UCSD-AML1 (cell line): ENCODE measurements around the gene CNRIP1.
A peak's percentile ranks its signal among the peaks of the same experiment; 100 is the strongest.

Source experiments
- DNase-seq: peaks from one replicate; lab custom pipeline; 2025; ENCODE audit not compliant: unreplicated experiment; lab: John Stamatoyannopoulos, UW

Gene CNRIP1

GRCh38 chr2:68293024-68293423 lies 26.7 kb downstream of the CNRIP1 start:
- DNase-seq: no peak

DNA sequence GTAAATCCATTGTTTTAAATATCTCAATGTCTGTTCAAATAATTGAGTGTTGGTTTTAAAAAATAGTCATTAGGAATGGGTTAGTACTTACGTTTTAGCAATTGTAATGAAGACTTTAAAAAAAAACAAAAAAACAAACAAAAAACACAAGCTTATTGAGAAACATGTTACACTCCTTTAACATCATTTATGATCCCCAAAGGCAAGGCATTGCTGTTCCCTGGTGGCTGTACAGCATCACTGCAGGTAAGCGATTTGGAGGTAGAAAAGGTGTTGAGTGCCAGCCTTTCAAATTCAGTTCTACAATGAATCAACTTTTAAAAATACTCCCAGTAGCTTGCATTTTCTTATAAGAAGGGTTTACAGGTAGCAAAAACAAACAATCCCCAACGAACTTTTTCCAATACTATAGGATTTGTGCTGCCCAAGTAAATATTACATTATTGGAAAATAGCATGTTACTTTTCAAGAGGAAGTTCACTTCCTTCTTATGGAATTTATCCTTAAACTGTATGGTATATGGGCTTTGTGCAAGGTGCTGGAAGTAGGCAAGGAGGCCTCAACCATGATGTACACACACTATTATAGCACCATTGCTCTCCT lies 27.5 kb downstream of the CNRIP1 start:
- DNase-seq: no peak

DNA sequence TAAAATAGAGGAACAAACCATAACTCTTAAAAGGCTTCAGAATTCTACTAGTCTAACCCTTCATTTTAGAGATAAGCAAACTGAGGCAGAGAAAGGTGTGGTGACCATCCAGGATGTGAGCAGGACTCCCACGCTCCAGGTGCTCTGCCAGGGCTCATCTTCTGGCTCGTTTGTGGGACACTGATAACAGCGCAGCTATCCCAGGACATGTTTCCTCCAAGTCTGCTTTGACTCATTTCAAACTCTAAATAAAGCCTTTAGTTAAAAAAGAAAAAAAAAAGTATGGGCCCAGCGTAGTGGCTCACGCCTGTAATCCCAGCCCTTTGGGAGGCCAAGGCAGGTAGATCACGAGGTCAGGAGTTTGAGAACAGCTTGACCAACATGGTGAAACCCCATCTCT lies 28.4 kb downstream of the CNRIP1 start:
- DNase-seq: no peak

DNA sequence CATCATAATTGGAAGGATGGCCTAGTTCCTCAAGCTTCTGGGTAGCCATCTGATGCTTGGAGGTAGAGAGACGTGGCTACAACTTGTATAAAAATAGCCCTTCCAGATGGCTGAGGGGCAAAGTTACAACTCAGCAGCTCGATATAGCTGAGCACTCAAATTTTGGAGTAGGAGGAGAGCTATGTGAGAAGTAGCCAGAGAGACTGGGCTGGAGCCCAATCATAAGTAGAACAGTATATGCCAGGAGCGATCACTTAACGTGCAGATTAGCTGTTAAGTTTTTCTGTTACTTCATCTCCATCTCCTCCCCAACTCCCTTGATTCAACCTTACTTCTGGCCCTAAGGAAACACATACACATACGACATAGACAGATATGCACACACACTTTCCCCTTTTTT lies 28.8 kb downstream of the CNRIP1 start:
- no peak for DNase-seq

- DNase-seq: peak; percentile 14
Observed at GRCh38 chr2:68287580-68288441, 31.9 kb downstream of the CNRIP1 start.

DNA sequence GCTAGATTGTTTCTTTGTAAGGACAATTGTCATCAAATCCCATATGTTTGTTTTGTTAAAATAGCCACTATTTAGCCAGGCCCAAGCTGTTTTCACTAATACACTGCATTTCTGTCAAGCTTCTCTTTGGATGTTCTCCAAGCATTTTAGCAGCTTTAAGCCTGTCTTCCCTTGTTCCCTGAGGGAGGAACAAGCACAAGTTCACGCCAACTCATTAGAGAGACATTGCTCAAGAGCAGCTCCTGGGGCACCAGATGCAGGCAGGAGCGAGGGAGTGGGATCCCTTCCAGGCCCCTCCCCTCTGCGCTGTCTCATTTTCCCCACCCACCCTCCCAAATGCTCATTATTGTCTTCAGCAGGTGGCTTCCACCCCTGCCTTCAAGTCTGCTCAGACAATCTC lies 34.9 kb downstream of the CNRIP1 start:
- DNase-seq: no peak

DNA sequence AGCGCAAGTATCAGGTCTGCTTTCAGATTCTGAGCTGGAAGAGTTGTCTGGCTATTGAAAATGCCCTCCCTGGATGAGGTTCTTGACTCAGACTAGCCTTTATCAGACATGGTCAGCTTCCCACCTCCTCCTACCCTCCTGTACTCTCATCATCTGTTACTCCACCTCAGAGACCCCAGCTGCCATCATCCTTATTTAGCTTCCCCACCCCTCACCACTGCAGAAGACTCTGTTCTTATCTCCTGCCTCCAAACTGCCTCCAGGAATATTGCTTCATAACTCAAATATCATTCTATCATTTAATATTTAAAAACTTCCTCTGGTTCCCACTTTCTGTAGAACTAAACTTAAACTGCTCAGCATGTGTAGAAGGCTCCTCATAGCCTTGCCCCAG lies 36.3 kb downstream of the CNRIP1 start:
- DNase-seq: no peak

DNA sequence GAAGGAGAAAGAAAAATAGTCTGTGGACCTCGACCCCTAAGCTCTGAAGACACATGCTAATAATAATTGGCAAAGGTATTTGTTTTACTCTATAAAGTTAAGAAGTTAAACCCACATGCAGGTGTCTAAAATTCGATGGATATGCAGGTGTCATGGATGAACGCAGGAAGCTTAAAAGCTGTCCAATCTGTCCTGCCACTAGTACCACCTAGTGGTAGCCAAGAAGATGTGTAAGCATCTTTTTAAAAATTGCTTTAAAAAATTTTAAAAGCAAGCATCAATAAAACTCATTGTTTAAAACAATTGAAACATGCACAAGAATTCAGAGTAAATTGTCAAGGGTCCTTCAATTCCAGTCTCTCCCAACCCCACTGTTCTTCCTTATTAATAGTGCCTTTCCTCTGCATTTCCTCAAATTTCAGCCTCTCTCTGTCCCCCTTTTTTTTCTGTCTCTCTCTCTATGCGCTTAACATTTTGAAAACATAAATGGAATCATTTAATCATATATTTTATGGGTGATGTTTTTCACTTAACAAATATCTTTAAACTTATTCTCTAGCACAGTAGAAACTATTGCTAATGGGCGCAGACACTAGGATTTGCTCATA lies 36.8 kb downstream of the CNRIP1 start:
- DNase-seq: no peak

- DNase-seq: no peak
Observed at GRCh38 chr2:68280796-68281195, 39.0 kb downstream of the CNRIP1 start.

GRCh38 chr2:68280348-68280747 lies 39.4 kb downstream of the CNRIP1 start:
- no peak for DNase-seq

- no peak for DNase-seq
Observed at GRCh38 chr2:68279691-68280090, 40.1 kb downstream of the CNRIP1 start.

- DNase-seq: no peak
Observed at GRCh38 chr2:68278169-68278568, 41.6 kb downstream of the CNRIP1 start.

DNA sequence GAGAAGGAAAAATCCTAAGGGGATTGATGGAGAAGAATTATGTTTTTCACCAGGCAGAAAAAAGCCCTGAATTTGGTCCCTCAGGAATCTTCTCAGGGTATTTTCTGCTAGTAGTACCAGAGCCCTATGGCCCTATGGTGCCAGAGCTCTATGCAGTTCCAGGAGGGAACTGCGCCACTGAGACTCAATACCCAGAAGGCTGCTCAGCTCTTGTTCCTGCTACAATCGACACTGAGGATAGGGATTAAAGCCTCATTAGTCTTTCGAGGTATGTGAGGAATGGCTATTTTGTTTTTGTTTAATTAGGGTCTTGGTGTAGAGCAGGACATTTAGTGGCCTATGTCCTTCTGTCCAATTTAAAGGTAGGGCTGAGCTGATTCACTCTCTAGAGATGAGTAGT lies 45.7 kb downstream of the CNRIP1 start:
- DNase-seq: no peak

- DNase-seq: no peak
Observed at GRCh38 chr2:68272246-68272994, 47.3 kb downstream of the CNRIP1 start.

GRCh38 chr2:68266655-68267054 lies 53.1 kb downstream of the CNRIP1 start:
- no peak for DNase-seq

GRCh38 chr2:68263632-68264031 lies 56.1 kb downstream of the CNRIP1 start:
- no peak for DNase-seq

DNA sequence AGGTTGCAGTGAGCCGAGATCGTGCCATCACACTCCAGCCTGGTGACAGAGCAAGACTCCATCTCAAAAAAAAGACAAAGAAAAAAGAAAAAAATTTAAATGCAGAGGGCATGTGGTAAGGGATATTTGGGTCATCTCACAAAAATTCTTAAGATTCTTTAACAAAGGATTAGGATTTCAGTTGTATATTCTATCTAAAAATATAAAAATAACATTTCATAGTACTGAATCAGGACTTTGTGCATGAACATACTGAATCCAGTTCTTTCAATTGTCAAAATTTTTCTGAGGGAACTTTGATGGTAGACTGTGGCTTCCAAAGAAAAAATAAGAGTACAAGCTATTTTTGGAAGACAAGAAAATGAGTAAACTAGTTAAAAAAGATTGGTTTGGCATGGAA lies 60.9 kb downstream of the CNRIP1 start:
- no peak for DNase-seq

- no peak for DNase-seq
Observed at GRCh38 chr2:68256093-68256450, 63.7 kb downstream of the CNRIP1 start.

DNA sequence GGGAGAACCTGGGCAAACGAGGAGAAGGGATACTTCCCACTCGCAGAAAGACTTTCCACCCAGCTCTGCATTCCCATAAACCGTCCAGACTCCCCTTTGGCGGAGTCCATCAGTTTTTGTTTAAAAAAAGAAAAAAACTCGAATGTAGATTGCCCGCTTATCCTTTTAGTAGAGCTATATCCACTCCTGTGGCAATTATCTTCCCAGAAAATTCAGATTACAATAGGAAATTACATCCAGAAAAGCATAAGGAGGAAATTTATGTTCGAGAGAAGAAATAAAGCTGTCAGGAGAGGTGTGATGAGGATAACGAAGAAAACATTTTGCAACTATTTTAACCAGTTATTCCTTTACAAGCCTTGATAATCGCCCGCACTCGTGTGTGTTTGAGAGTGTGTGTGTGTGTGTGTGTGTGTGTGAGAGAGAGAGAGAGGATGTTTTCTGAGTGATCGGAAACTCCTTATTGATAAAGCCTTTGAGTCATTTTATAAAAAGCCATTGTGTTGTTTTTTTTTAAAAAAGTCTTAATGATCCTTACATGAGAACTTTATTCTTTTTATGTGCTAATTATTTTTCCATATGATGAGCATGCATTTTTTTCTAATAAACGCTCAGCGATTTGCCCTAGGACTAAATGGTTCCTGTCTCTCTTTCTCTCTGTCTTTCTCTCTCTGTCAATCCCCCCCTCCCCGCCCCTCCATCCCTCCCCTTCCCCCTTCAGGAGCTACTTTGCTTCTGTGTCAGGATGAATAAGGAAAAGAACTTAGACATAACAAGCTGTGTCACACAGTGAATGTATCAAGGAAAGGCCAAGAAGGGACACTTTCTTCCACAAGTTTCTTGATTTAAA lies 66.3 kb downstream of the CNRIP1 start:
- no peak for DNase-seq

- DNase-seq: peak; percentile 98
Observed at GRCh38 chr2:68252400-68253218, 67.1 kb downstream of the CNRIP1 start, which contains the start of gene PPP3R1. Gene PPP3R1 (minus strand): TSS chr2:68252532. CDS start chr2:68252127, 405 bp downstream.
